ENCODE results near the gene VAC14. TPM values are rescaled to one million over a fixed set of nuclear protein-coding genes. Genes with fewer than 3 reads are reported as not detected.
A peak's percentile ranks its signal among the peaks of the same experiment; 100 is the strongest.

Gene VAC14
- total and polyA plus RNA-seq, 5 experiments from 2014 or later = 27.2 to 50.7 (median 41.4) TPM

DNA sequence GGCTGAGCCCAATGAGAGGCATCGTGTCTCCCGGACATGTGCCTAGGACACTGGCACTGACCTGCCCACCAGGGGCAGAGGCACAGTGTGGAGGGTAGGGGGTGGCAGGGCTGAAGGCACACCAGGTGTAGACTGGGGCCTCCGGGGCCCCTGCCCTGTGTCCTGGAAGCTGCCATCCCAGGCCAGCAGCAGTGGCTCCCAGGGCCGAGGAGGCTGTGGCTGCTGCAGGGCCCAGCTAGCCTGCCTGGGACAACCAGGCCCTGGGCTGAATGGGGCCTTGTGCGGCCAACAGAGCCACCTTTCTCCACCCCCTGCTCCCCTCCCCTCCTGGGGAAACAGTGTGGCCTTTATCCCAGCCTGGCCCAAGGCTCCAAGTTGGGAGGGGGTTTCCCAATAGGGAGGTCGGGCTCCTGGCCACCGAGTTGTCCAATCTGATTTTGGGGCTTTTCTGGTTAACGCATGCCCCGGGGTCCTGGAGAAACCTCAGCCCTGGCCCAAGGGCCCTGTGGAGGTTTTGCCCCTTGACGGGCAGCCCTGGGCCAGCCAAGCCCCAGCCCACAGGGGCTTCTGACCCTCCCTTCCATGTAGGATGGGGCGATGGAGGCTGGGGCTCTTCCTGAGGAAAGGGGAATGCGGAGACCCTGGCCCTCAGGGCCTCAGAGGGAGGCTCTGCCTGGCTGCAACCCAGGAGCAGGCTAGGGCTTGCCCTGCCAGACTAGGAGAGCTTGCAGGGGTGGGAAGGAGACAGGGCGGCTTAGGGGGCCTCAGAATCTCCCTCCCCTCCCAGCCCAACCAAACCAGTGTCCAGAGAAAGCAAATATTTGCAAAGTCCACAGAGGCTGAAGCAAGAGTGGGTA lies 119.3 kb downstream of the VAC14 start:
- DNase-seq = peak in 1 of 10 donors; percentile 1
- Mint-ChIP-seq H3K27ac (peak overlapping the region in 2 of 10 donors; percentile 22 to 43), H3K27me3 (peaks cover 0 to 5% (median 0%) of the 10 kb centered on the region in 5 donors), H3K4me3 (no peak overlapping the region), H3K36me3 (peaks cover 0 to 4% (median 0%) of the 10 kb centered on the region in 3 donors), H3K9me3 (no peaks in the 10 kb centered on the region), H3K4me1 (peaks cover 6 to 31% (median 16%) of the 10 kb centered on the region in 4 donors)
- ATAC-seq = no peak
- POLR2A ChIA-PET = interaction anchor here (1.0 to 2.3 kb wide), 4 partner anchors 14 to 301 kb away, joined by 3 to 9 read pairs (median 6); no protein-coding TSS in a partner anchor

DNA sequence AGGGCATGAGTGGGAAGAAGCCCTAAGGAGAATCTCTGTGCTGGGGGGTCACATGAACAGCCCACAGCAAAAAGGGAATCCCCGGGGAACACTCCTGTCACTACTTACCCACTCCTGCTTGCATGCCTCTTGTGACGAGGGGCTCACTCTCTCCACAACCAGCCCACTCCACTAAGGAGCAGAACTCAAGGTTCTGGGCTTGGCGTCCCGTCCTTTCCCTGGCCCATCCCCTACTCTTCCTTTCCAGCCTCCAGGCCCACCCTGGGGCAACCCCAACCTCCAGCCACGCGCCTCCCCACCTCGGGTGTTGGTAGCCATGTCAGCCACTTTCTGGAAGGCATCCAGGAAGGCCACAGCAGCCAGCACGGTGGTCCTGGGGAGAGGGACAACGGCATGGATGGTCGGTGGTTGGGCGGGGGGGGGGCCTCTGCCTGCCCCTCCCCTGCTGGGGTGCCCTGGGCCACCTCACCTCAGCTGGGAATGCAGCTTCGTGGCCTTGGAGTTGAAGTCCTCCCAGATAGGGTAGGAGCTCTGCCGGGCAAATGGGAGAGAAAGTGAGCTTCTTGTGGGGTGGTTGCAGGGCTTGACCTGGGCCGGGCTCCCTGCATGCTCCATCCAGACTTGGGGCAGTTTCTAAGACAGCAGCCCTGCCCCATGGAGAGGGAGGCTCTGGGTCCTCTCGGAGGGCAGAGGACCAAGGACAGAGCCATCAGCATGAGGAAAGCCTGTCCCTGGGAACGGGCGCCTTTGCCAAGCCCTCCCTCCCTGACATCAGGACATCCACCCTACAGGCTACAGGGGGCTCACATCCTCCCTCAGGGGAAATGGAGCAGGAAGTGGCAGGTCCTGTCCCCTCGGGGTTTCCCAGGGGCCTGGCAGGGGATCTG lies 120.2 kb downstream of the VAC14 start:
- DNase-seq (no peak), ATAC-seq (no peak)
- Mint-ChIP-seq H3K4me1 (peaks cover 5 to 27% (median 14%) of the 10 kb centered on the region in 4 donors), H3K27me3 (peaks cover 0 to 5% (median 0%) of the 10 kb centered on the region in 5 donors), H3K36me3 (peaks cover 0 to 8% (median 0%) of the 10 kb centered on the region in 3 donors), H3K27ac (peak overlapping the region in 4 of 10 donors; percentile 24 to 85 (median 64)), H3K4me3 (peak overlapping the region in 2 of 10 donors; percentile 26 to 43), H3K9me3 (no peaks in the 10 kb centered on the region)
- POLR2A ChIA-PET = interaction anchor here (1.0 to 2.2 kb wide), 3 partner anchors 15 to 91 kb away, joined by 3 to 7 read pairs (median 3); no protein-coding TSS in a partner anchor

DNA sequence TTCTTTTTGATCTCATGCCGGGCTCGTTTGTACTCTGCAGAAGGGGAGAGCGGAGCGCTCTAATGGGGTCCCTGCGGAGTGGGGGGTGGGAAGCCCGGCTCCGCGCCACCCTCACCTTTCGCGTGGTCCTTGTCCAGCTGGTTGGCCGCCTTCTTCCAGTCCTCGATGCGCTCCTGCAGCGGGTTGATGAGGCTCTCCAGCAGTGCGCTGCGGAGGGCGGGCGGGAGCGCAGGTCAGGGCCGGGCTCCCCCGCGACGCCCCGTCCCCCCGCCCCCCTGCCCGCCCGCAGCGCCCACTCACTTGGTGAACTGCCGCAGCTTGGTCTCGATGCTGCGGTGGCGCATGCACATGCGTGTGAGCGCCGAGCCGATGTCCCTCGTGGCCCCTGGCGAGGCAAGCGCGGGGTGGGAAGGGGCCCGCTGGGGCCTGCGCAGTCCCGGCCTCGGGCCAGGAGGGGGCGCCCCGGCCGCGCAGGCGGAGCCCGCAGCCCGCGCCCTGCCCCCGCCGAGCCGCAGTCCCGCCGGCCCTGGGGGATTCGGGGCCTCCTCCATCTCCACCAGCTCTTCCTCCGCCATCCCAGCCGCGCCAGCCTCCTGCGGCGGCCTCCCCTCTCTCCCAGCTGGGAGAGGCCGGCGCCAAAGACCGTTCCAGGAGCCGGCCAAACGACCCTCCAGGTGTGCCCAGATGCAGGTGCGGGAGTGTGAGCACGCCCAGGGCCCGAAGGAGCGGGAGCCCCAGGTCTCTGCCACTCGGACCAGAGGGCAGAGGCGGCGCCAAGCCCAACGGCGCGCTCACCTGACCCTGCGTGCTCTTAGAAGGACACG lies 121.1 kb downstream of the VAC14 start:
- Mint-ChIP-seq H3K4me3 (peak overlapping the region in 1 of 10 donors; percentile 26), H3K36me3 (peaks cover 0 to 16% (median 0%) of the 10 kb centered on the region in 3 donors), H3K27me3 (peaks cover 0 to 4% (median 0%) of the 10 kb centered on the region in 5 donors), H3K4me1 (peaks cover 5 to 23% (median 14%) of the 10 kb centered on the region in 4 donors), H3K27ac (peak overlapping the region in 2 of 10 donors; percentile 27 to 46), H3K9me3 (no peaks in the 10 kb centered on the region)
- peak; percentile 47 to 65 for ATAC-seq
- peak in 3 of 10 donors; percentile 30 to 40 (median 38) for DNase-seq
- POLR2A ChIA-PET = interaction anchor here (1.1 to 2.2 kb wide), 2 partner anchors 16 to 91 kb away, joined by 3 to 7 read pairs; no protein-coding TSS in a partner anchor

DNA sequence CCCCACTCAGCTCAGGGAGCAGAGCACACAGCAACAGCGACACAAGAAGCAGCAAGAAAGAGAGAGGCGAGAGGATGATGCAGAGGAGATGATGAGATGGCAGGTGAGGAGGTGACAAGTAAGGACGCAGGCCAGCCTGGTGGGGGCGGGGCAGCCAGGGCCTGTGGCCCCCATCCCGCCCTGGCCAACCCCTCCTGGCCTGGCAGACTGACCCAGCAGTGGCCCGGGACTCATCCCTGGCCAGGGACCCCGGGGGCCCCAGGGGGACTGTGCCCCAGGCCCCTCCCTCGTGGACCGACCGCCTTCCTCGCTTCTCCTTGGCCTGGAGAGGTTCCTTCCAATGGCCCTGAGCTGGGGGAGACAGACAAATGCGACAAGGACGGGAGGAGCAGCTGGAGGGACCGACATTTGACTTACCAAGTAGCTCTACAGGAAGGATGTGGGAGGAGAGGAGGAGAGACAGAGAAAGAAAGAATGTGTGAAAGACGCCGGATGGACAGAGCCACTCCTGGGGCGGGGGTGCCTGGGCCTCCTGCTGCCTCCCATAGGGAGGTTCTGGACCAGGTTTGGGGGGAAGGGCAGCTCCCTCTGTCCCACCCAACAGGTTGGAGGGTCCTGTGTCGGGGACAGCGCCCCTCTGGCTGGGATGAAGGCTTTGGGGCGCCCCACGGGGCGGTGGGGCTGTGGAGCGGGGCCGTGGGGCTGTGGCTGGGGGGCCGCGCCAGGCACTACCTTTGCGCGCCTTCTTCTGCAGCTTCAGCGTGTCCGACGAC lies 121.9 kb downstream of the VAC14 start:
- Mint-ChIP-seq H3K27me3 (peaks cover 0 to 3% (median 0%) of the 10 kb centered on the region in 5 donors), H3K4me1 (peaks cover 6 to 18% (median 13%) of the 10 kb centered on the region in 4 donors), H3K36me3 (peaks cover 0 to 23% (median 1%) of the 10 kb centered on the region in 3 donors), H3K4me3 (peak overlapping the region in 4 of 10 donors; percentile 20 to 63 (median 38)), H3K27ac (peak overlapping the region in 6 of 10 donors; percentile 34 to 91 (median 70)), H3K9me3 (no peaks in the 10 kb centered on the region)
- DNase-seq (peak in 1 of 10 donors; percentile 3), ATAC-seq (no peak)
- POLR2A ChIA-PET = interaction anchor here (2.2 kb wide), 1 partner anchor 17 kb away, joined by 7 read pairs; no protein-coding TSS in a partner anchor

DNA sequence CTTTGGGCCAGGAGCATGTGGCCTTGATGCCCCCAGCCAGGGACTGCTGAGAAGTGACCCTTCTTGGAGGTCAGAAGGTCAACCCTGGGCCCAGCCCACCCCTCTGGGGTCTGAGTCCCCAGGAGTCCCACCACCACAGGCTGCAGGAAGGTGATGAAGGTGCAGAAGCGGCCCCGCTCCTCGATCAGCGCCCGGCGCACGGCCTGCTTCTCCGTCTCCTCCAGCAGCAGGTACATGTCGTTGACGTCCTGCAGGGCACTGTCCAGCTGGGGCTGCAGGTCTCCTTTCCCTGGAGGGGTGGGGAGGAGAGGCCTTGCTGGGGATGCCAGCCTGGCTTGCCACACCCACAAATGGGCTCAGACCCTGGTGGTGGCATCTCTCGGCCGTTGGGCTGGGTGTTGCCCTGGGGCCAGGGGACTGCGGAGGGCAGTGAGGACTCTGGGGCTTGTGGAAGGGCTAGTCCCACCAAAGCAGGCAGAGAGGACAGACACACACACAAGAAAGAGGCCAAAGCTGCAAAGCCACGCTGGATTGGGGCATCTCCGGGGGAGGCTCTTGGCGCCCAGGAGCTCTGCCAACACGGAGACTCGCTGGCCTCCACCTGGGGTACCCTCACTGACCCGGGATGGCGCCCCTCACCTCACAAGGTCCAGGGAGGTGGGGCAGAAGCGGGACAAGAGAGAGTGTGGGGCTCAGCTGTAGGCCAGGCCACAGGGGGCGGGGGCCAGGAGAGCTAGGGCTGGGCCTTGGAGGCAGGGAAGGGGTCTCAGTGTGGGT lies 122.6 kb downstream of the VAC14 start:
- ATAC-seq (no peak), DNase-seq (no peak)
- Mint-ChIP-seq H3K36me3 (peaks cover 0 to 28% (median 1%) of the 10 kb centered on the region in 3 donors), H3K27ac (peak overlapping the region in 4 of 10 donors; percentile 34 to 91 (median 62)), H3K27me3 (peaks cover 0 to 1% (median 0%) of the 10 kb centered on the region in 5 donors), H3K9me3 (no peaks in the 10 kb centered on the region), H3K4me1 (peaks cover 5 to 18% (median 12%) of the 10 kb centered on the region in 4 donors), H3K4me3 (peak overlapping the region in 2 of 10 donors; percentile 30 to 47)
- POLR2A ChIA-PET = interaction anchor here (0.6 to 1.1 kb wide), 2 partner anchors 60 to 1370 kb away, joined by 3 read pairs; no protein-coding TSS in a partner anchor

DNA sequence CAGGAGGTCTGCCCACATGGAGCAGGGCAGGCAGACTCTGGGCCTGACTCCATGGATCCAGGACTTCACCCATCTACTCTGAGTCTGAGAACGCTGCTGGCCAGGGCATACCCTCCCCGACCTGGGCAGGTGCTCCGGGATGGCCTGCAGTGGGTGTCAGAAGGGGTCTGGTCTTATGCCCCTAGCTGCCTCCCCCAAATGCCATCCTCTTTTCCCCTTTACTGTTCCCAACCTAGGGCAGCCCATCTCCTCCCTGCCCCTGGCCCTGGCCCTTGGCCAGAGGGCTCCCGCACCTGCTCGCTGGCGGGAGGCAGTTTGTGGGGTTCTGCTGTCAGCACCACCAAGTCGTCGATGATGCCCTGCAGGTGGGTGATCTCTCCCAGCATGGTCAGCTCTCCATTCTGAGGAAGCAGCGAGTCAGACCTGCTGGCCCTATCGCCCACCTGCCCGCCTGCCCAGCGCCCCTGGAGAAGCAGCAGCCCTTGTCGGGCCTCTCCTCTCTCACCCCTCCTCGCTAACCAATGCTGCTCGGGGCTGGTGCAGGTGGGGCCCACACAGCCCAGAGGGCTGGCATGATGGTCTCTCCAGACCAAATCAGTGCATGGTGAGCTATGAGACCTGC lies 123.3 kb downstream of the VAC14 start:
- no peak overlapping the region for H3K4me3 Mint-ChIP-seq
- H3K9me3 Mint-ChIP-seq = no peaks in the 10 kb centered on the region
- peak in 1 of 10 donors; percentile 58 for DNase-seq
- H3K27me3 Mint-ChIP-seq = peaks cover 0 to 1% (median 0%) of the 10 kb centered on the region in 5 donors
- H3K36me3 Mint-ChIP-seq = peaks cover 0 to 35% (median 1%) of the 10 kb centered on the region in 3 donors
- no peak for ATAC-seq
- POLR2A ChIA-PET = interaction anchor here (0.5 to 1.1 kb wide), 2 partner anchors 61 to 118 kb away, joined by 3 to 4 read pairs; no protein-coding TSS in a partner anchor
- H3K27ac Mint-ChIP-seq = no peak overlapping the region
- H3K4me1 Mint-ChIP-seq = peaks cover 3 to 15% (median 9%) of the 10 kb centered on the region in 4 donors

DNA sequence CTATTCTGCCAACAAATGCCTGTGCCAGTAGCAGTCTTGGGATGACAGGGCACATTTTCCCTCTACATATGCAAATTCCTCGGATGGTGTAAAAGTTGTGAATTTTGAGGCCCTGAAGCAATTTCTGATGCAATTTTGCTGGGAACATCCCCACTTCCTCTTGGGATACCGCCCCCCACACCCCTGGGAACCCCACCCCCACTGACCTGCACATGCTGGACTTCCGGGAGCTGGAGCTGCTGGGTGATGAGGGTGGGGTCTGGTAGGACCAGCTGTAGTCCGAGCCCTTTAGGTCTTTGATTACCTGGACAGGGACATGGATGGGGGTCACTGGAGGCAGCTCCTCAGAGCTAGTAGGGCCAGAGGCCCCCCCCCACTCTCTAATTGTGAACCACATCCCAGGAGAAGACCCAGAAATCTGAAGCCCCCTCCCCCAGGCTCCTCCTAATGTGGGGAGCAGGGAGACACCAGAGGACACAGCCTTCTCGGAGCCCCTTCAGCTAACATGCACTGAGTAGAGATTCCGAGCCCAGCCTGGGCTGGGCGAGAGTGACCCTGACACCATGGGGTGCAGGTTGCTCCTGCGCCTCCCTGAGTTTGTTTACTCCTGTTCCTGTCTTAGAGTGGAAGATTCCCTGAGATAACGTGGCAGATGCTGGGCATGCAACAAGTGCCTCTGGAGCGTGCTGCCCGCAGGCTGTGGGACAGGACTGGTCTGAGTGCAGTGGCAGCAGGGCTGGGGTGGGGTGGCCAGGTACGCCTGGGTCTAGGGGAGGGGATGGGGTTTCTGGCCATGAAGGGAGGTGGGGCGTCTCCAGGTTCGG lies 124.1 kb downstream of the VAC14 start:
- Mint-ChIP-seq H3K9me3 (no peaks in the 10 kb centered on the region), H3K4me3 (no peak overlapping the region), H3K36me3 (peaks cover 0 to 41% (median 1%) of the 10 kb centered on the region in 3 donors), H3K4me1 (peaks cover 2 to 11% (median 7%) of the 10 kb centered on the region in 4 donors), H3K27me3 (no peaks in the 10 kb centered on the region), H3K27ac (peak overlapping the region in 2 of 10 donors; percentile 19 to 67)
- DNase-seq (peak in 1 of 10 donors; percentile 60), ATAC-seq (no peak)
- POLR2A ChIA-PET = interaction anchor here (0.5 kb wide), 1 partner anchor 119 kb away, joined by 4 read pairs; no protein-coding TSS in a partner anchor

DNA sequence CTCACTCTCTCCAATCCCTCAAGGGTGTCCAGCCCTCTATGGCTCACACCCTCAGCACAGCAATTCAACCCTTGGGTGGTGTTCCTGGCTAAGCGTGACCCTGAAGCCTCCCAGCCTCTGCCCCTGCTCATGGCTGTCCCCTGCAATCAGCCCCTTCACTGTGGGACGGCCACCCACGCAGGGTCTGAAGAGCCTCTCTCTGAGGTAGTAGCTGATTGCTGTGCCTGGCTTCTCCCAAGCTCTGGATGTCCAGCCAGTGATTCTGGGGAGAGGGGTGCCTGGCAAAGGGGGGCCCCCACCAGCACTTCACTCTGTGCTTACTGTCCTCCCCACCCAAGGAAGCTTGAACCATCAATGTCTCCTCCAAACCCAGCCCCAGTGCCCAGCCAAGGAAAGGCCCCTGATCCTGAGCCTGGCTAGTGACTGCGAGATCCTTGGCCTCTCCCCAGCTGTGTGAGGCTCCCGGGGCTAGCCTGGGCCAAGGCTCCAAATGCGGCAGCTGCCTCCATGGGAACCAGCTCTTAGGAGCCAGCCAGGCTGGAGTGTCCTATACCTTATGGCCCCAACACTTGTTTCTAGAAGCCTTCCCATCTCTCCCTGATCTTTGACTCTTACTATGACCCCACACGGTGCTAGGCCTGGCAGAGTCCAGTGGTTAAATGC lies 125.0 kb downstream of the VAC14 start:
- peak in 1 of 10 donors; percentile 36 for DNase-seq
- peaks cover 0 to 43% (median 1%) of the 10 kb centered on the region in 3 donors for H3K36me3 Mint-ChIP-seq
- peak overlapping the region in 3 of 10 donors; percentile 37 to 67 (median 47) for H3K27ac Mint-ChIP-seq
- POLR2A ChIA-PET = no interaction called here
- no peaks in the 10 kb centered on the region for H3K9me3 Mint-ChIP-seq
- ATAC-seq = no peak
- H3K4me1 Mint-ChIP-seq = peaks cover 2 to 10% (median 5%) of the 10 kb centered on the region in 4 donors
- no peak overlapping the region for H3K4me3 Mint-ChIP-seq
- no peaks in the 10 kb centered on the region for H3K27me3 Mint-ChIP-seq

All from naive thymus-derived CD8-positive, alpha-beta T cell (primary cell).